HTR-8/SVneo (cell line): Measurements from ENCODE around the gene NFXL1.
A peak's percentile ranks its signal among the peaks of the same experiment; 100 is the strongest.
"Not testable (repeated sequence)": the region's sequence is repeated elsewhere in the genome, so short reads cannot be mapped to it uniquely, and the experiment has no call there.

Experiments used
- DNase-seq: peaks from one replicate; pipeline ENCODE4 v3.0.0; 2011; ENCODE audit warnings: low spot score, mixed read lengths; ENCODE audit not compliant: insufficient read length
- FAIRE-seq: peaks from 2 replicates; lab custom pipeline; 2011; peaks lifted over from hg19 to GRCh38; lab: Jason Lieb, UNC

NFXL1 gene

DNA sequence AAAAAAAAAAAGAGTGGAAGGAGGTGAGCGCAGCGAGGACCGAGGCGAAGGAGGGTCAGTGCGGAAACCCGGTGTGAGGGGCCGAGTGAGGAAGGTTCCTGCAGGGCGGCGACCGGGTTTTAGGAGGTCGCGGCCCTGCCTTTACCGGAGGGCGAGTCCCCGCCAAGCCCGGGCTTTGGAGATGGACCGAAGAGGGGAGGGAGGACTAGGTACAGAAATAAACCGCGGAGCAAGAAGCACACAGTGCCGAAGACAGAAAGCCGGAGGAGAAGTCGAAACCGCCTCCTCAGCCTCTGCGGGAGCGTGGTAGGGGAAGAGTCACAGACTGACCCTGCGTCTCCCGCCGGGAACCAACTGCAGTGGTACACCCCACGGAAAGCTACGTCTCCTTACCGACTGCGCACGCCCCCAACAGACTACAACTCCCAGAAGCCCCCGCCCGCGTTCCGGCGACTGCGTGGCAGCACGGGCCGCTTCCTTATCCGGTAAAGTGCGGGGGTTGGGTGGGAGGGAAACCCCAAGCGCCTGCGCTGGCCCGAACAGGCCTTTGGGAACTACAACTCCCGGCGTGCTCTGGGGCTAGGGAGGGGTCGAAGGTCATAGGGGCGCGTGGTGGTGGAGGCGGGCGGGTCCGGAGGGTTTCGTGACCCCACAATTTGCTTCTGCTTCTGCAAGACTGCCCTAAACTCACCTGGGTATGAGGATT, at the start of gene NFXL1:
NFXL1 (minus strand) TSS at position 364 of the 706 bp plus-strand sequence. CDS start 380 bp downstream, outside the sequence.
- peak; percentile 92 for FAIRE-seq

GRCh38 chr4:47954677-47955076, 40.3 kb upstream of the NFXL1 start:
- FAIRE-seq (no peak), DNase-seq (no peak)

More for the DNA sequence above, at the start of gene NFXL1:
- DNase-seq, result peak; percentile 96

GRCh38 chr4:47954245-47954644, 39.9 kb upstream of the NFXL1 start:
- DNase-seq, result no peak
- FAIRE-seq, result no peak

DNA sequence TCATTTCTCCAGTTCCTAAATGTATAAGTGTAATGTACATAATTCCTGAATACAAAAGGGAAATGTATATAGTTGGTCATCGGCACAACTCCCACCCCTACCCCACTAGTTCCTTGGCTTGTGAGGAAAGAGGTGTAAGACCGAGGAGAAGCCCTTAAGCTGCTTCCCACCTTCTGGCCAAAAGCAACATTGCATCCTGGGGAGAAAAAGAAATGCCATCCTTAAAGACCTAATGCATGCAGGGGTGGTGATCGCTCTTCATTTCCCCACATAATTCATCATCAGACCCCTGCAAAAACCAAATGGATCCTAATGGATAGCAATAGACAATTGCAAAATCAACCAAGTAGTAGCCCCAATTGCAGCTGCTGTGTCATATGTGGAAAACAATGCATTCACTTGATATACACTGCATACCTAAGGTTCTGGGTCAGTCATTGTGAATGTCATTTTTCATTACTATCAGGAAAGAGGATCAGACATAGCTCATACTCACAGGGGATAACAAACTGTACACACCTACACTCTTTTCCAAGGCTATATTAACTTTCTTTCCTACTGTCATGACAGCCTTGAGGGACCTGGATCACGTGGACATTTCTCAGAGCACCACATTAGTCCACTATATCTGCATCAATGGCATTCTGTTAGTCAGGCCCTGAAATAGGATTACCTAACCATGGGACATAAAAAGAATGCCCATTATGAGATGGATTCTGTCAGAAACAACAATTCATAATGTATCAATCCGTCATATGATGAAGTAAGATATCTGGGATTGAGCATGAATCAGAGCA, 31.7 kb upstream of the NFXL1 start:
- DNase-seq (no peak), FAIRE-seq (no peak)

GRCh38 chr4:47942081-47942819, 27.9 kb upstream of the NFXL1 start:
- DNase-seq (no peak), FAIRE-seq (no peak)

GRCh38 chr4:47939456-47939855, 25.1 kb upstream of the NFXL1 start:
- no peak for FAIRE-seq
- no peak for DNase-seq

- FAIRE-seq (no peak), DNase-seq (no peak)
Measured at GRCh38 chr4:47936336-47936735, 22.0 kb upstream of the NFXL1 start.

DNA sequence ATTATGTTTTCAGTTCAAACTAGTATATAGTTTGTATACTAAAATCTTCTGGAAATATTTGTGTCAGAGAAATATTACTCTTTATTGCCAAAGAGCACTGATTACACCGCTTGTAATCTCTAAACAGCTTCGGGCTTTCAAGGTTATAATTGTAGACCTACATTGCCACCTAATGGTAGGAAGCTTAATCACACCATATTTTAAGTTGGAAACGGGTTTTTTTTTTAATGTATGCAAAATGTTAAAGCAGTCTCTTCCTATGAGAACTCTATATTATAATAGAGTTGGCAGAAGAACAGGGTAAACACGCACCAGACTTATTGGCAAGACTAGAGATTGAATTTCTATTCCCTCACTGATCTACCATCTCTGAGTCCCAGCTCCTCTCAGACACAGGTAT, 19.5 kb upstream of the NFXL1 start:
- FAIRE-seq (no peak), DNase-seq (peak; percentile 32)

GRCh38 chr4:47930971-47931804, 16.8 kb upstream of the NFXL1 start:
- no peak for DNase-seq

DNA sequence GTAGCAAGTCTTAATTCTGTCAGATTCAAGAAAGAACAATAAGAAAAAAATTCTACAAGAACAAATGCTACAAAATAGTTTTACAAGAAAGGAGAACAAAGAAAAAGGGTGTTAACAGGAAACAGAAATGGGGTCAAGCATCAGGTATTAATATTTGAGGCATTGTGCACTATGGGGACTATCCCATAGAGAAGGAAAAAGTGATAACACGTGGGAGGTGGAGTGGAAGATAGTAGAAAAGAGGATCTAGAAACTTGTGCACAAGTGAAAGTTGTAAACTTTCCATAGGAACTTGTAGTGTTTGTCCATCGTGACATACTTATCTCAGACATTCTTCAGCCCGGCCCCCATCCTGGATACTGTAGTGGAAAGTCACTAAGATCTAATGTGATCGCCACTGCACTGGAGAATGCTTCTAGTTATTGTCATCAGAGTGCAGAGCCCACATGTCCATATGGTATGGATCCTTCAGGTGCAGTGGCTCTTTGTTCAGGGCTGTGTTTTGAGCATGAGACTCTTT, 15.4 kb upstream of the NFXL1 start:
- DNase-seq, result no peak

More at GRCh38 chr4:47930971-47931804, 16.8 kb upstream of the NFXL1 start:
- FAIRE-seq, result no peak

DNA sequence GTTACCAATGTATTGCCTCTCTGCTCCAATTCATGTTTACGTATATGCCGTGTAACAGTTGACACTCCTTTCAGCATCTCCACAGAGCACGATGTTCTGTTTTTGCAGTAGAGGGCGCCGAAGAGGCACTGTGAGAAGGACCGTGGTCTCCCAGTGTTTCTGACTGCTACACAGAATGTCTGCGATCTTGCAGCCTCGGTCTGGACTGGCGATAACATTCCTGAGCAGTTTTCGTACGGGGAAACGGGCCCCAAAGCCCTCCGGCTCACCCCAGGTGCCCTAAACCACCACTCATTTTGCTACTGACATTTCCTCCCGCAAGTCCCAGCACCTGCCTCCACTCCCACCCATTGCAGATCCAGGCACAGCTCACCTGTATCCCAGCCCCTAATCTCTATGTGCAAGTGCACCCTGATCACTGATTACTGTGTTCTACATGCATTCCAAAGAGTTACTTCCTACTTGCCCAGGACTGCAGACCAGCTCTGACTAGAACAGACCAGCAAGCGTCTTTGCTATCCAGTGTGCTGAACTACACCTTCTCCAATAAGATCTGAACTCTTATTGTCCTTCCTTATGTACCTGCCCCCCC, 12.4 kb upstream of the NFXL1 start:
- peak; percentile 56 for DNase-seq
- peak; percentile 92 for FAIRE-seq

More for the DNA sequence above, 15.4 kb upstream of the NFXL1 start:
- no peak for FAIRE-seq

GRCh38 chr4:47923261-47923608, 8.9 kb upstream of the NFXL1 start:
- FAIRE-seq, DNase-seq: not testable (repeated sequence)

GRCh38 chr4:47922436-47923260, 8.3 kb upstream of the NFXL1 start:
- FAIRE-seq, DNase-seq: not testable (repeated sequence)

- DNase-seq, FAIRE-seq: not testable (repeated sequence)
Measured at GRCh38 chr4:47917163-47917562, 2.8 kb upstream of the NFXL1 start.

DNA sequence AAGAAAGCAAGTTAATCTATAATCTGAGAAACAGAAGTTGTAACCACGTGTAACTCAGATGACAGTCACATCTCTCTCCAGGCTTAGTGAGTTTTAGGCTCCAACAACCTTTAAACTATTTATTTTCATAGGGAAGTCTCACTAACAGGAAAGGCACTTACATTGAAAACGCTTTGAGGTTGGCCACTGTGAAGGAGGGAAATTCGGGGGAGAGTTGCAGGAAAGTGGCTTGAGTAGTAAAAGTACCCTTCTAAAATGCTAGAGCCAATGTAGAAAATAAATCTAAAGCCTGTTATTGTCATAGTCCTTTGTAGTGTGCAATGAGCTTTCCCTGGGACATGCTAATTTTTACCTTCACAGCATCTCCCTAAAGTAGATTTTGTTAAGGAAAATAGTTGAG, 995 bp upstream of the NFXL1 start:
- no peak for FAIRE-seq
- no peak for DNase-seq

DNA sequence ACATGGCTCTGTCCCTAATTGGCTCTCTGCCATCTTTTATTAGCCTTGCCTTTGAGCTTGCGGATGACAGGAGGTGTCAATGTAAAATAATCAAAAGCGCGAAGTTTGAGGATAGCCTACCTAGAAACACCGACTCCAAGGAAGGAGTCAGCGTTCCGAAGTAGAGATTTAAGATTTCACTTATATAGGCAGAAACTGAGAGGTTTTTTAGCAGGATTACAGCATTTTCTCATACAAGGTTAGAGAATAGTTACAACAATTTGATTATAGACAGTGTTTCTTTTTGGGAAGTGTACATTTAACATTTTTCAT, 499 bp upstream of the NFXL1 start:
- no peak for FAIRE-seq
- DNase-seq, result no peak

DNA sequence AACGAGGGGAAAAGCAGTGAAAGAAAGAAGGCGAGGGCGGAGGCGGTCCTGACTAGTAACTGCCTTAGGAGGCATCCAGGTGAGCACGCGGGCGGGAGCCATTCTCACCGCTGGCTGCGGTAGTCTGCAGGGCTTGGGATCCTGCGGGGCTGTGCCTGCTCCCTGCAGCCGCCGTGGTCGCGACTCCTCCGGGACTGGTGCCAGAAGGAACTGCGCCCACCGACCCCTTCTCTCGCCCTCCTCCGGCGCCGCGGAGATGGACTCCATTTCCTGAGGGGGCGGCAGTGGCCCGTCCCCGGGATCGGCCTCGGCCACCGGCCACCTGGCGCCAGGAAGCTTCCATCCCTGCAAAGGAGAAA, 543 bp downstream of the NFXL1 start:
- FAIRE-seq (no peak), DNase-seq (peak; percentile 10)

DNA sequence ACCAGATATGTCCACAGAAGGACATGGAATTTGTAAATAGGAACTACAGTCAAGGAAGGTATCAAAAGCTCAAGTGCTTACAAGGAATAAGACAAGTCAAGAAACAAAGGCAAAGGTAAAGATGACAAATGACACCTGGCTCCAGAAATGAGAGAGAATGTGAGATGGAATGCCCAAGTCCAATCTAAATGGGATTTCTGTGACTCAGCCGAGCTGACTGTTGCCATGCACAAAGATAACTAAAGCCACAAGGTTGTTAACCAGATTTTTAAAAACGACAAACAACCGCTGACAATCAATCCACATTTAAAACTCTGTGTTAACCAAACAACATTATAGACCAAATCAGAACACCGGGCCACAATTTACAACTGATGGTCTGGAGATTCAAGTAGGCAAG, 1.1 kb downstream of the NFXL1 start:
- DNase-seq, result peak; percentile 12
- FAIRE-seq, result no peak
